GM12878 (cell line): ENCODE measurements around the gene MSMB.

ENCODE experiments used
- CHD2 ChIP-seq: IDR thresholded peaks from 2 replicates; pipeline ENCODE4 v1.6.1; 2011; ENCODE audit warnings: low read depth, low read length, improper control_type of control experiment, borderline replicate concordance
- JUND ChIP-seq: IDR thresholded peaks from 2 replicates; pipeline ENCODE4 v1.6.1; 2012; ENCODE audit warnings: low read depth, mild to moderate bottlenecking, low read length, improper control_type of control experiment, moderate library complexity
- MAX ChIP-seq: IDR thresholded peaks from 2 replicates; pipeline ENCODE4 v1.6.1; 2012; ENCODE audit warnings: low read depth, low read length, improper control_type of control experiment
- MYC ChIP-seq: IDR thresholded peaks from 2 replicates; pipeline ENCODE4 v1.6.1; 2011; ENCODE audit warnings: mild to moderate bottlenecking, low read length, moderate library complexity, inconsistent platforms; ENCODE audit not compliant: insufficient read depth, insufficient replicate concordance, insufficient read length, severe bottlenecking
- POLR2AphosphoS5 ChIP-seq: IDR thresholded peaks from 2 replicates; pipeline ENCODE4 v1.6.1; 2011; ENCODE audit warnings: mild to moderate bottlenecking, low read length, inconsistent platforms
- SMC3 ChIP-seq: IDR thresholded peaks from 2 replicates; pipeline ENCODE4 v1.6.1; 2011; ENCODE audit warnings: low read length, improper control_type of control experiment, borderline replicate concordance
- TF ChIP-seq, protein P1 (sequence below): fragments of 450-650 bp; IDR thresholded peaks from 2 replicates; pipeline ENCODE4 v1.6.1; 2014; ENCODE audit warnings: mild to moderate bottlenecking

- TF ChIP-seq CHD2 (no peak), SMC3 (no peak), MAX (no peak), MYC (no peak), JUND (no peak), POLR2AphosphoS5 (no peak)
- TF ChIP-seq, protein P1, sequence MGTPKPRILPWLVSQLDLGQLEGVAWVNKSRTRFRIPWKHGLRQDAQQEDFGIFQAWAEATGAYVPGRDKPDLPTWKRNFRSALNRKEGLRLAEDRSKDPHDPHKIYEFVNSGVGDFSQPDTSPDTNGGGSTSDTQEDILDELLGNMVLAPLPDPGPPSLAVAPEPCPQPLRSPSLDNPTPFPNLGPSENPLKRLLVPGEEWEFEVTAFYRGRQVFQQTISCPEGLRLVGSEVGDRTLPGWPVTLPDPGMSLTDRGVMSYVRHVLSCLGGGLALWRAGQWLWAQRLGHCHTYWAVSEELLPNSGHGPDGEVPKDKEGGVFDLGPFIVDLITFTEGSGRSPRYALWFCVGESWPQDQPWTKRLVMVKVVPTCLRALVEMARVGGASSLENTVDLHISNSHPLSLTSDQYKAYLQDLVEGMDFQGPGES: no peak
Measured at GRCh38 chr10:46052791-46053375, 6.8 kb upstream of the MSMB start.
